GM18507 (cell line): ENCODE data around the gene DOCK1.
"Not testable (repeated sequence)": the region's sequence is repeated elsewhere in the genome, so short reads cannot be mapped to it uniquely, and the experiment has no call there.

Source experiments
- DNase-seq: peaks from one replicate; pipeline ENCODE4 v3.0.0; 2011; ENCODE audit warnings: low read depth; ENCODE audit not compliant: insufficient read length; ENCODE audit errors: extremely low spot score
- FAIRE-seq: peaks from 2 replicates; lab custom pipeline; 2011; peaks lifted over from hg19 to GRCh38; lab: Jason Lieb, UNC

Gene DOCK1

DNA sequence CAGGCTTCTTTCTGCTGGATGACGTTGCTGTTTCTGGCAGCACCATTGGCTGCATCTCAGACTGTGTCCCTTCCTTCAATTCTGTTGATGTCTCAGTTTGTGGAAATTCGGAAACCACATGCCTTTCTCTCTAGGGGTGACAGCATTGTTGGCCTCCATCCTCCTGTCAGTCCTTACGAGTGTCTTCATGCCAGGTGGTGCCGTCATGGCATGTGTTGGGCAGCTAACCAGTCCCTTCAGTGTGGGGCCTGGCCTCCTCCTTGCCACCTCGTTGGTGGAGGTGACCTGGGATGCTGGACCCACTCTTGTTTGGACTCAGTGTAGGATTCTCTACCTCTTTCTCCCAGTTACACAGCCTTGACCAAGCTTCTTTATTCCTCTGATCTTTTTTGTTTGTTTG, 402.8 kb downstream of the DOCK1 start:
- FAIRE-seq = no peak
- no peak for DNase-seq

DNA sequence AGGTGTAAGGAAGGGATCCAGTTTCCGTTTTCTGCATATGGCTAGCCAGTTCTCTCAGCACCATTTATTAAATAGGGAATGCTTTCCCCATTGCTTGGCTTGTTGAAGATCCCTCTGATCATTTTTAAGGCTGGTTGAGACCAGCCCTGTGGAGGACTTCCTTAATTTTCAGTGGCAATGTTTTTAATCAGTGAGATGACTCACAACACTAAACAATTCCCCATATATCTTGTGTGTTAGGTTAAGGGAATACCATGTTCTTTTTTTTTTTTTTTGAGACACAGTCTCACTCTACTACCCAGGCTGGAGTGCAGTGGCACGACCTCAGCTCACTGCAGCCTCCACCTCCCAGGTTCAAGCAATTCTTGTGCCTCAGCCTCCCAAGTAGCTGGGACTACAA, 404.4 kb downstream of the DOCK1 start:
- not testable (repeated sequence) for FAIRE-seq, DNase-seq

DNA sequence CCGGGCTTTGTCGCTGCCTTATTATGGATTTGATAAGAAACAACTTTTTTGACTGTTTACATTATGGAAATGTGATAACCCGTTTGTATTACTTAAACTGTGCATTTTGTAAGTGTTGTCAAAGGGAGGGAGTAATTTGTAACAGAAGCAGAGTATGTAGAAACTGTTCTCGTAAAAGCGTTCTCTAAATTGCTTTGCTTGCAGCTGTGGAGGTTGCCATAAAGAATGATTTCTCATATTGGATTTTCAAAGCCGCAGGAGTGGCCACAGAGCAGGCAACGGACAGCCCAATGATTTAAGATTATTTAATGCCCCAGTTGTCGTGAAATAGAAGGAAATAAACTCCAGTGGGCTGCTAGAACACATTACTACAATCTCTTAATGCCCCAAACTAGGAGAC, 405.2 kb downstream of the DOCK1 start:
- DNase-seq (no peak), FAIRE-seq (no peak)

DNA sequence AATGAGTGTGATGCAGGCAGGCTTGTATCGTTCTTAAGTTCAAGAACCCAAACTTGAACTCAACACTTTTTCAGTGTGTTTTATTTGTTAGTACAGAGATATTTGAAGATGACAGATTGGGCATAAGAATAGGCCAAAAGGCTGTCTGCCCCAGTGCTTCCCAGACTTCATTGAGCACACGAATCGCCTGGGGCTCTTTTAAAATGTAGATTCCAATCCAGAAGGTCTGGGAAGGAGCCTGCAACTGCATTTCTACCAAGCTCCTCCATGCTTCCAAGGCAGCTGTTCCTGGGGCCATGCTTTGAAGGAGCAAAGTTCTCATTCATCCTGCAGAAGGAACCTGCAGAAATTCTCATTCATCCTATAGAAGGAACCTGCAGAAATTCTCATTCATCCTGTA, 405.7 kb downstream of the DOCK1 start:
- DNase-seq = no peak
- no peak for FAIRE-seq

DNA sequence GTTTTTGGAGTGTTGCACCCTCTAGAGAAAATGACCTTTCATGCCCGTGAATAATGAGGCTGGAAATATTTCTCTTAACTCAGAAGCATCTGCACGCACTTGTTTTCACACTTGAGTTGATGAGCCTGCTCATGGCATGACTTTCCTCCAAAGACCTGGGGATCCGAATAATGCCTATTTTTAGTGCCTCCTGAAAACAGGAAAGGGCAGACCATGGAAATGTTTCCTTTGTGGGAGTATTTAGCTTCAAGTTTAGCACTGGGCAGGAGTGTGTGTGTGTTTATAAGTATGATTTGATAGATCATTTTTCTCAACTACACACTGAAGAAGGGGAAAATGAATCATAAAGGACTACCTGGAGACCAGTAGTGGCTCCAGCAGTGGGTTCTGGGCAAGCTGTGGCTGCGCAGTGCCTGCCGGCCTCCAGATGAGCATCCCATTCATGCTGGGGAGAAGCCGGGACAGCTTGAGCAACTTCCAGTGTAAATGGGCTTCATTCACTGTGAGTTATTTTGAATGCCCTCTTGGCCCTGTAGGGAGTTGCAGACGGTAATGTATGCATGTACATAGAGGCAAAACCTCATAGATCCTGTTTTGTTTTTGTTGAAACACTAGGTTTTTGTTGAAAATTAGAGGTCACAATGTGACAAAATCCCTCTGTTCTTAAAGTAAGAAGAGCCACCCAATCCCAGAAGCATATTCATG, 408.9 kb downstream of the DOCK1 start:
- FAIRE-seq (no peak), DNase-seq (no peak)

DNA sequence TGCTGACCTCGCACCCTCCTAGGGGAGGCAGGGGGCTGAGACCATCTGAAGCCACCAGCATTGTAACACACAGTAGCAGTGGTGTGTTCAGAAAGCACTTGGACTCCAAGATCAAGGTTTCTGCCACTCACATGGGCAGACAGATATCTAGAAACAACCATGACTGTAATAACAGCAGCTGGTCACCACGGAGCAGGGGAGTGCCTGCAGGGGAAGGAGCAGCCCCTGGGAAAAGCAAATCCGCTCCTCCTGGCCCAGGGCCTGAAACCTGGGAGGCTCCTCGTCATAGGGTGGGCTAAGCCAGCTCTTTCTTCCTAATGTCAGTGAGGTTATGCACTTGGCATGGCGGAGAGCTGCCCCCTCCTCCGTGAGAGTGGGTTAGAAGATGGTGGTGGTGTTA, 409.6 kb downstream of the DOCK1 start:
- DNase-seq = no peak
- no peak for FAIRE-seq

DNA sequence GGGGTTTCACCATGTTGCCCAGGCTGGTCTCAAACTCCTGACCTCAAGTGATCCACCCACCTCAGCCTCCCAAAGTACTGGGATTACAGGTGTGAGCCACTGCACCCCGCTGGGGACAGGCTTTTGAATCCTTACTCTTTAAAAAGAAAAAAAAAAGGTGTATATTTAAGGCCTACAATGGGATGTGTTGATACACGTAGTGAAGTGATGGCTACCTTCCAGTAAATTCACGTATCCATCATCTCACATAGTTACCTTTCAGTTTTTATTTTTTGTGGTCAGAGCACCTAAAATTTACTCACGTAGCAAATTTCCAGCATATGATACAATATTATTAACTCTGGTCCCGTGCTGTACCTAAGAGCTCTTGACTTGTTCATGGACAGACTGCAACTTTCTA, 410.7 kb downstream of the DOCK1 start:
- no peak for DNase-seq
- no peak for FAIRE-seq

DNA sequence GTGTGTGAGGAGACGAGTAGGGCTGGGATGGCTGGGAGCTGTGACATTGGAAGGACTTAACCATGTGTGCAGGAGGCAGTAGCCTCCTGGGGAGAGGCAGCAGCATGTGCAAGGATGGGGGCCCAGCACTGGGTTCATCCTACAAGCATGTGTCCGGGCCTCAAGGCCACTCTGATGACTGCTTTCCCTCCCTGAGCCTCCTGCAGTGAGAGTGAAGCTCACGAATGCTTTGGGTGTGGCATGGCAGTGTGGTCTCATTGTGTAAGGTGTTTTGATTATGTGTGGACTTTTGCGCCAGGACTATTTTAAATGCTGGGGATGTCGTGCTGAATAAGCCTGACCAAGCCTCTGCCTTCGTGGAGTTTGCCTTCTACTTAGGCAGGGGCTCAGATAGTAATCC, 413.2 kb downstream of the DOCK1 start:
- no peak for FAIRE-seq
- no peak for DNase-seq

DNA sequence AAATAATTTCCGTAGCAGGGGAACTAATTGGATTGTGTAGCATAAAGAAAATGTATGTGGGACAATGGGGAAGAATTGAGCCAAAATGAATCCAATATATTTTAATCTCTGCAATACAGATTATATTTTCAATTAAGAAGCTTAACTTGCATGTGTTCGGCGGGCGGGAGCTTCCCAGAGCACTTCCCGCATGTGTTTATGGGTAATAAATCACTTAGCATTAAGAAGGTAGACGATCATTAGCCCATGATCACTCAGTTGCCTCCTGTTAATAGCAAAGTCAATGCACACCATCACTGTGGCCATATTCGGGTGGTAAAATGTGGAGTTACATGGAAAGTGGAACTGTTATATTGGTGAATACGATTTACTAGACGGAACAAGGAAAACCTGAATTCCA, 414.0 kb downstream of the DOCK1 start:
- FAIRE-seq = no peak
- no peak for DNase-seq

DNA sequence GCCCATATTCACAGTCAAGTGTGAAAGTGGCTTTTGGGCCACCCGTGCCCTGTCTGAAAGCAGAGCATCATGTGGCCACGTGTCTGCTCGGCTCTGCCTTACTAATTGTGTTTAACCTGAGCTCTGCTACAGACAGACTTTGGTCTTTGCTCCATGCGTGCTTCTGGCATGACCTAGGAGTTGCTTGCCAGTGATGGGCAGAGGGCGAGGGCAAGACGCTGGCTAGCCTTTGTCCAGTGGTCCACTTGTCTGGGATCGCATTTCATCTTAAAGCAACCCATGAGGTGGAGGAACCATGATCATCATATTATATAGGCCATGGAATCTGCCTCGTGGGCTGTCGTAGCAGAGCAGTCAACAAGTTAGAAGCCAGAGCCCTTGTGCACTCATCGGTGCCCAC, 414.5 kb downstream of the DOCK1 start:
- FAIRE-seq = no peak

DNA sequence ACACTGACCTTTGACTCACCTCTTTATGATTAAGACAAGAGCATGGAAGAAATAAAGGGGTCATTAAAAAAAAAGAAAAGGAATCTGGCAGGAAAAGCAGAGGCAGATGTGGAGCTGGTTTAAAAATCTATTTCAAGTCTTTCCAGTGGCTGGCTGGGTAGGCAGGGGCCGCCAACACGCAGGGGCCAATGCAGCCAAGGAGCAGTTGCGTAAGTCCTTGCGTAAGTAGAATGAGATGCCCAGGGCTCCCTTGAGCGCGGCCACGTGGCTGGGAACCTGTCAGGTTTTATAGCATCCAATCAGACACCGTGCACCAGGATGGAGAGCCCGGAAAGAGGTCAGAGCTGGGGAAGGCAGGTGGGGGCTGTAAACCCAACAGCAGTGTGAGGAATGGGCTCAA, 414.9 kb downstream of the DOCK1 start:
- no peak for DNase-seq
- no peak for FAIRE-seq

More for the DNA sequence above, 414.5 kb downstream of the DOCK1 start:
- no peak for DNase-seq

DNA sequence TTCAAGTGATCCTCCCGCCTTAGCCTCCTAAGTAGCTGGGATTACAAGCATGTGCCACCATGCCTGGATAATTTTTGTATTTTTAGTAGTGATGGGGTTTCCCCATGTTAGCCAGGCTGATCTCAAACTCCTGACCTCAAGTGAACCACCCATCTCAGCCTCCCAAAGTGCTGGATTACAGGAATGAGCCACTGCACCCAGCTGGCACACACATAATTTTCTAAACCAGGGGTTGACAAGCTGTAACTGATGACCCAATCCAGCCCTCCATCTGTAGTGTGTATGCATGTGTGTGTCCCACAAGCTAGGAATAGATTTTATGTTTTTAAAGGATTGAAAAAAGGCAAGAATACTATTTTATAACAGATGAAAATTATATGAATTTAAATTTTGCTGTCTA, 417.1 kb downstream of the DOCK1 start:
- DNase-seq (no peak), FAIRE-seq (no peak)

DNA sequence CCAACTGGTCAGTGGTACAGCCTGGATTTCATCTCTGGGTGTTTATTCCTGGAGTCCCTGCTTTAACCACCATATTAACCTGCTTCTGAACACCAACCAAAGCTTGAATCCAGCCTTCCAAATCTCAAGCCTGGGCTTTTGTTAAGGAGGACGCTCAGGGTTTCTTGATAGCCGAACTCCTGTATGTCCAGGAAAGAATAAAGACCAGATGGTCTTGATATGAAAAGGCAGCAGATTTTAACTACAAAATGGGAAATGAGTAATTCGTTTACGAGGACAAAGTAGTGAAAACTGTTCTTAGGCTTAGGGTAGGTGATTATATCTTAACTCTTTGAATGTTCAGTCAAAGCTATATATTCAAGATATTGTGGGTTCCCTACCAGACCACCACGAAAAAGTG, 420.3 kb downstream of the DOCK1 start:
- FAIRE-seq = no peak

DNA sequence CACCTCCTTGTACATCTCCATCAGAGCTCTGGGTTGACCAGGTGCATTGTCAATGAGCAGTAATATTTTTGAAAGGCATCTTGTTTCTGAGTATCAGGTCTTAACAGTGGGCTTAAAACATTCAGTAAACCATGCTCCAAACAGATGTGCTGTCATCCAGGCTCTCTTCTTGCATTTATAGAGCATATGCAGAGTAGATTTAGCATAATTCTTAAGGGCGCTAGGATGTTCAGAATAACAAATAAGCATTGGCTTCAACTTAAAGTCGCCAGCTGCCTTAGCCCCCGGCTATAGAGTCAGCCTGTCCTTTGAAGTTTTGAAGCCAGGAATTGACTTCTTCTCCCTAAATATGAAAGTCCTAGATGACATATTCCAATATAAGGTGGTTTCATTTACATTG, 421.7 kb downstream of the DOCK1 start:
- DNase-seq (no peak), FAIRE-seq (no peak)

More for the DNA sequence above, 420.3 kb downstream of the DOCK1 start:
- DNase-seq = no peak

DNA sequence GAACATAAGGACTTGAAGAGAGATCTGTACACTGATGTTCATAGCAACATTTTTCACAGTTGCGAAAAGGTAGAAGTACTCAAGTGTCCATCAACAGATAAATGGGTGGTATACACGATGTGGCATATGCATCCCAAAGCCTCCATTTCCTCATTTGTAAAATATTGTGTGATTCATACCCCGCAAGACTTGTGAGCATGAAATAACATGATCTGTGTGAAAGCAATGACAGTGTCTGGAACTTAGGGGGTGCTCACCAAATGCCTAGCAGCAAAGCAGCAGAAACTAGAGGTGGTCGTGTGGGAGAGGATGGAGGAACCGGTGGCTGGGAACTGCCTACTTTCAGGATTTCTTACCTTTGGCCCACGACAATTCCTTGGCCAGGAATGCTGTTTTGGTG, 426.5 kb downstream of the DOCK1 start:
- FAIRE-seq (no peak), DNase-seq (no peak)

DNA sequence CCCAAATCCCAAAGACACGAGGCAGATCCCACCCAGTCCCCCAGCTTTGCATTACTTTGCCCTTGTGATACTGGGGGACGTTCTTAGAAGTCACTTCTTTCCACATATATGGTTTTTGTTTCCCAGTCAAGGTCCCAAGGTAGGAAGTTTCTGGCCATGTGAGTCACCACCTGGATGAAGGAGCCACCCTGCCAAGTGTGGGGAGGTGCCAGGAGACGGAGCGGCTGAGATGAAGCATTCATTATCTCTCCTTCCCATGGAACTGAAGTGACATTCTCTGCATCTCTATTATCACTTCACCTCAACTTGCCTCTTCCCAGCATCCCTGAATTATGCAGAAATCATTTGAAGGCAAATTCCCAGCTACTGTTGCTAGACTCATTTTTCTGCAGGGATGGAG, 427.4 kb downstream of the DOCK1 start:
- DNase-seq (no peak), FAIRE-seq (no peak)

DNA sequence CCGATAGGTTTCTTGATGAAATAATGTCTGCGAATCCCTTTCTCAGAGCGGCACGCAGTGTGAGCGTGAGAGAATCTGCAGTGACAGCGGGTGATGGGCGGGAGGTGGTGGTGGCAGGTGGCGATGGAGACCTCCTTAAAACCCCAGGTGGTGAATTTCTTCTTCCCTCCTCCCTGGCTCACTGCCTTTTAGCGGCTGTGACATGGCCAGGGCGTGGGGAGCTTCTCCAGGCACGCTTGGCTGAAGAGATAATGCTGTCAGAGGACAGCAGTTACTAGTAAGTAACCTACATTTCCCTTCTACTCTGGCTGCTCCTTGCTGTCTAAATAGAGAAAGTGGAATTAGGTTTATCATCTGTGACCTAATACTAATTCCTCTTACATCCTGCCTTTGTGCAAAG, 432.6 kb downstream of the DOCK1 start:
- DNase-seq (no peak), FAIRE-seq (no peak)

DNA sequence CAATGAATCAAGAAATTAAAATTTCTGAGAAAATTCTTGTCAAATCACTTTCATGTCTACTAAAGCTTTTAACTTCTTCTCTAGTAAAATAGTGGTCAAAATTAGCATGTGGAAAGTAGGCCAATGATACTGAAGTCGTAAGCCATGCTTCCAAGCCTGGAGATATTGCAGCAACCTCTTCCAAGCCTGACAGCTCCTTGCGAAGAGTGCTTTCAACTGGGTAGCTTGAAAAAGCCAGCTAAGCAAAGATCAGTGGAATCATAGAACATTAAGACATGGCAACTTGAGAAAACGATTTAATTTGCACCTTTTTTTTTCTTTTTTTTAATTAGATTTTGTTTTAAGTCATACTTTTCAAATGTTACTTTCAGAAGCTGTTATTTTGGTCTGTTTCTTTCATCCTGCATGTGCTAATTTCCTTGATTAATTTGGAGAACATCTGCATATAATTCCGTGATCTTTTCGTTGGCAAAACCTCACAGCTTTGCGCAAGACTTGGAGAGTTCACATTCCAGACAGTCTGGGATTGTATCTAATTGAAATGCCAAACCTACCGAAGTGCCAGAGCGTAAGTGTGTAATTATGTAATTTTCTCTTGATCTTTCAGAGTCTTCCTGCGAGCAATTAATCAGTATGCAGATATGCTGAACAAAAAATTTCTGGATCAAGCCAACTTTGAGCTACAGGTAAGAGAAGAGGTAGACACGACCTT, 433.3 kb downstream of the DOCK1 start:
- FAIRE-seq (no peak), DNase-seq (no peak)

DNA sequence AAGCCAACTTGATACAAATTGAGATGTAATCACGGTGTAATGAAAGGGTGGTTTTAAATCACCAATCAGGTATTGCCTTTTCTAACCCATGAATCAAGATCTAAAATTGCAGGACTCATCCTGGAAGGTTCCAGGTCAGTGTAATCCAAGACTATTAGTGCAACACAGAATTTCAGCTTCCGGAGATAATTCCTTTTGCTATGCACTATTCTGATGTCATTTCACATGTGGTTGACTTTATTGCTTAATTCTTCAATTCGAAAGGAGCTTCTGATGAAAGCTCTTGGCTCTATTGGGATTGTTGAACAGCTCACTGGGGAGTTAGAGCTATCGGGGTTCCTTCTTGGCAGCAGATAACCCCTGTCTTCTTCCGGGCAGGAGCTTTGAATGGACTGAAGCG, 438.6 kb downstream of the DOCK1 start:
- DNase-seq (no peak), FAIRE-seq (no peak)

DNA sequence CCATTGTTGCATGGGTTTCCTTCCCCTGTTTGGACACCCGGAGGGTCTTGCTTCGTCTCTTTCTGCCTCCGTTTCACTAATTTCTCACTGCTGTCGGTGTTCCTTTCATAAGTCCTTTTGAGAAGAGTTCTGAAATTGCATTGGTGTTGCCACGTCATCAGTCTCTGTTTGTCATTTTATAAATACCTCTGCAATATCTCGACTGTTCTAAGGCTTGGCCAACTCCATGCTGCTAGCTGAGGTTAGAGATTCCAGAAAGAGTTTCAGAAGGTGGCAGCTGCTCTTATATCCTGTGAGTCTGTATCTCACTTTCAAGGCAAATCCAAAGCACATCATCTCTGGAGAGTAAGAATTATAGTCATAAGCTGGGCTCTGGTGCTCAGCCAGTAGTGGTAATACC, 439.1 kb downstream of the DOCK1 start:
- DNase-seq = no peak
- FAIRE-seq = no peak

DNA sequence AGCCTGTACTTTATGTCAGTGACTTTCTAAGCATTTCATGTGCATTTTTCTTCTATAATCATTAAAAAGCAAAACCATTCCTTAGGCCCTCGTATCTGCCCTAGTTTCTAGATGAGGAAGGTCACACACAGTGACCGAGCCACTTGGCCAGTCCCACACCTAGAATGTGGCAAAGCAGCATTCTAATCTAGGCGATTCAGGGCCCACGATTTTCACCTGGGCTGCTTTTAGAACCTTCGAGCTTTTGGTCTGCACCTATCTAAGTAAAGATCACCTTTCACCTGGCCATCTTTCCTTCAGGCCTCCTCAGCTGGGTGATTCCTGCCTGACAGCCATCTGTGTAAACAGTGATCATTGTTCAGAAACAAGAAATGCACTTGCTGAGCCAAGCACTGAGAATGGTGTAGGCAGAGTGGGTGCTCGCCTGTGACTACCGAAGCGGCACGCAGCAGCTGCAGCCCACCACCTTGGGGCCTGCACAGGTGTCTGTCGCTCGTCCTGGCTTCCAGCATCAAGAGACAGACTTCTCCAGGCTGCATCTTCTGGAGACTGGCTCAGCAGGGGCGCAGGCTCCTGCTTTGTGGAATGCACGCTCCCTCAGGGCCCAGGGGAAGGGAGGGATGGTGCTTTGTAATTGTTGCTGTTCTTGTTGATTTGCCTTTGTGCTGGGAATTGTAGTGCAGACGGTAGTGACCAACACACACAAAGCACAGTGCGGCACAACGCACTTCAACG, 440.2 kb downstream of the DOCK1 start:
- DNase-seq = no peak
- FAIRE-seq = no peak
